ENCODE data around the gene PCNA.

PCNA gene

DNA sequence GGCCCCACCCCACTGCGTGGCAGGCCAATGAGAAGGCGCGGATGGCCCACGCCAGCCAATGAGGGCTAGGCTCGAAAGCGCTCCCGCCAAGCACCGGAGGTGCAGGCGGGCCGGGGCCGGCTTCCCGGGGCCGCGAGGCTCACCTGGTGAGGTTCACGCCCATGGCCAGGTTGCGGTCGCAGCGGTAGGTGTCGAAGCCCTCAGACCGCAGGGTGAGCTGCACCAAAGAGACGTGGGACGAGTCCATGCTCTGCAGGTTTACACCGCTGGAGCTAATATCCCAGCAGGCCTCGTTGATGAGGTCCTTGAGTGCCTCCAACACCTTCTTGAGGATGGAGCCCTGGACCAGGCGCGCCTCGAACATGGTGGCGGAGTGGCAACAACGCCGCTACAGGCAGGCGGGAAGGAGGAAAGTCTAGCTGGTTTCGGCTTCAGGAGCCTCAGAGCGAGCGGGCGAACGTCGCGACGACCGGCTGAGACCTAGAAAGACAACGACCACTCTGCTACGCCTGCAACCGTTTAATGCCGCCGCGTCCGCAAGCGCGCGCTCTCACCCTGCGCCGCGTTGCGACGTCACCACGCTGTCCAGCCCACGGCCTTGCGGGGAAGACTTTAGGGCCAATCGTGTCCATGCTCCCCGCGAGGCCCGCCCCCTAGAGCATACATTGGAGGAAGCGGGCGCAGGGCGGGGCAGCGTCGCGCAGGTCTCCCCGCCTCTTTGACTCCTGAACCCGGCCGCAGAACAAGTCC is at the start of gene PCNA:
TSS of gene PCNA (minus strand) at position 524 of the 750 bp plus-strand sequence. CDS start at position 364, 160 bp downstream.
- DNase-seq, result peak; percentile 97

DNA sequence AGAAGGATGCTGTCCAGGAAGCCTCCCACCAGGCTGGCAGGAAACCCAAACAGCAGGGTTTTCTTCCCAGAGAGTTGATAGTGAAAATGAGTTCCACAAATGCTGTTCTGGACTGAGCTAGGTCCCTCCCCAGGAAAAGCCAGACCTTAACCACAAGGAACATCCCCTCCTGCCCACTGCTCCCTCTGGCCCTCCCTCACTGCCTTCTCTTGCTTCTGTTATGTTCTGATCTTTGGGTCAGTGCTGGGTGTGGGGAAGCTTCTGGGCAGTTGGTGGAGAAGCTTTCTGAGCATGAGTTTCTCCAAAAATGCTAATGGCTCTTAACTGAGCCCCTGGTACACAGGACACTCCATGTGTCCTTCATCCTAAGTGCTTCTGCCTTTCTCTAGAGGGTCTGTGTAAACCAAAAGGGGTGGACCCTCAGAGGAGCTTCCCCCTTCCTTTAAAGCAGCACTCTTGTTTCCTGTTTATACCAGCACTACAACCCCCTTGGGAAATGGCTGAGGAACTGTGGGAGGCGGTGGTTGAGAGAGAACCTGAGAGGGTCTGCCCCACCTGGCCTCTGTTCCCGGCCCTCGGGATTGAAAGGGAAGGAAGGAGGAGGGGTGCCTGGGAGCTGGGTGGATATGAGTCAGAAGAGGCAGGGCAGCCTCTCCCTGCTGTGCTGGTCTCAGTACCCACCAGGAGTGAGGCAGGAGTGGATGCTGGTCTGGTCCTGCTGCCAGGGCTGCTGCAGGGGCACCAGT is 49.1 kb upstream of the PCNA start:
- no peak for DNase-seq

DNA sequence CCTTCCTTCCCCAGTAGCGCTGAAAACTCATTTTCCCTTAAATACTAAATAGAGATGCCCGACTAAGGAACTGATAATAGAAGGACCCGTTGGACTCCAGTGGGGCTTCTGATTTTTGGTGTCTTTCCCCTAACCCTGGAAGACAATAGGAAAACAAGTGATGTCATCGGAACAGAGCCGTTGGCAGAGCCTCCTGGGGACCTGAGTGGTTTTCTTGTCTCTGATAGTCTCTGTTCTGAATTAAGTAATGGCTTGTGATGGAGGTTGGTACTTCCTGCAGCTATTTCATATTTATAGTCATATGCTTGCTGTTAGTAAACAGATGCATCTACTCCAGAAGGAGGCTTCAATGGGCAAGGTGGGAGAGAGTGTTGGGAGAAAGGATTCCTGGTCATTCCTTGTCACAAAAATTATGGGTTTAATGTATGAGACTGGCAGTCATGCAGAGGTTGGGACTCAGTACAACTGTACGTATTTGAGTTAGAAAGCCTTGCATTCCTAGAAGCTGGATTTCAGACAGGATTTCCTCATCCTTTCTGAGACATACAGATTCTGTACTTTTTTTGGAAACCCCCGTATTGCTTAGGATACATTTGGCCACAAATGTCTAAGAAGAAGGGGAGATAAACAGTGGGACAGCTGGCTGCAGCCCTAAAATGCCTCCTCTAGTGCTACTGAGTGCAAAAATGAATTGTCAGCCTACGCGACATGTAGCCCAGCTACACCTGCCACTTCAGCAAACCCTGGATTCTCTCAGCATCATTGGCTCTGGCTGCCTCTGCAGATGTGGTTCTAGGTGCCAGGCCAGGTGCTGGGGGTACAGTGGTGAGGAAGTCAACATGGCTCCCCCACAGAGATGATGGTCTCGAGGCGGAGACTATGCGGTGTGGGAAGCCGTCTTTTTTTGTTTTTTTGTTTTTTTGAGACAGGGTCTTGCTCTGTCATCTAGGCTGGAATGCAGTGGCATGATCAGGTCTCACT is 45.2 kb upstream of the PCNA start:
- no peak for DNase-seq

DNA sequence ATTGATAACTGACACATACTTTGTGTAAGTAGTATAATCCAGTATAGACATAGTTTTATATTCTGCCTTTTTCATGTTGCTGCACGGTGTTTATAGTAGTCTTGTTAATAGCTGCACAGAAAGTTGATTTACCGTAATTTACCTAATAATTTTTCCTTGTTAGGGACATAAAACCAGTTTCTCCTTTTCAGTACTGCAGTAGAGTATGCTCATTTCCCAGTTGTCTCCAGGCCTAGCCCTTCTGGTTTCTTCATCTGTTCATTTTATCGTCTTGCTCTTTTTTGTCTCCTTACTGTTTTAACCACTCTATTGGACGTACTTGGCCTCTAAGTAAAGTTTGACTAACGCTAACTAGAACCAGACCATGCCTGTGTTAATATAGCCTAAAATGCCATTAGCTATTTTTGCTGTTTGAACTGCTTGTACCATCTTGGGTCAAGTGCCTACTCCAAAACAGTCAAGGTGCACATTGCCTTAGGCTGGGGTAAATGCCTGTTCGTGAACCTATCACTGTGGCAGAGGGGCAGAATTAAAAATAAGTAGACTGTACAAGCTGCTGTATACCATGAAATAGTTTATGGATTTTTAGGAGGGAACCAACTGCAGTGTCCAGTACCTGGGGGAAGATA is 41.9 kb upstream of the PCNA start:
- DNase-seq, result no peak

DNA sequence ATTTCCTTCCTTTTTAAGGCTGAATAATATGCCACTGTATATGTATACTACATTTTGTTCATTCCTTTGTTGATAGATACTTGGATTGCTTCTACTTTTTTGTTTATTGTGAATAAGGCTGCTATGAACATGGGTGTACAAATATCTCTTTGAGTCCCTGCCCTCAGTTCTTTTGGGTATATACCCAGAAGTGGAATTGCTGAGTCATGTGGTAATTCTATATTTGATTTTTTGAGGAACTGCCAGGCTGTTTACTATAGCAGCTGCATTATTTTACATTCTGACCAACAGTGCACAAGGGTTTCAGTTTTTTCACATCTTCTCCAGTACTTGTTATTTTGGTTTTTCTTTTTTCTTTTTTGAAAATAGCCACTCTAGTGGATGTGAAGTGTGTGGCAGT is 41.1 kb upstream of the PCNA start:
- DNase-seq, result no peak

DNA sequence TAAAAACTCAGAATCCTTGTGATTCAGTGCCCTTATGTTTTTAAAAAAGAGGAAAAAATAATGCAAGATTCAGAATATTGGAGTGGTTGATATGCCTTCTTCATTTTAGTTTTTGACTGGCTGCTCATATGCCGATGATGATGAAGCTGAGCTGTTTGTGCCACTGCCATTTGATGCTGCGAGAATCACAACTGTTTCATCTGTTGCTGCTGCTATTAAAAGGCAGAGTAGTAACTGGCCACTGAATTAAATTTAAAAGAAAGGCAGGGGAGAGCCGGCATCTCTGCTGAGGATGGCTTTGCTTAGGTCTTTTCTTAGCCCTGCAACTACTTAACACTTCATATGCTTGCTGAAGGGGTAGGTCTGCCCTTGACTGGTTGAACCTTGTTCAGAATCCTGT is 40.2 kb upstream of the PCNA start:
- DNase-seq, result no peak

DNA sequence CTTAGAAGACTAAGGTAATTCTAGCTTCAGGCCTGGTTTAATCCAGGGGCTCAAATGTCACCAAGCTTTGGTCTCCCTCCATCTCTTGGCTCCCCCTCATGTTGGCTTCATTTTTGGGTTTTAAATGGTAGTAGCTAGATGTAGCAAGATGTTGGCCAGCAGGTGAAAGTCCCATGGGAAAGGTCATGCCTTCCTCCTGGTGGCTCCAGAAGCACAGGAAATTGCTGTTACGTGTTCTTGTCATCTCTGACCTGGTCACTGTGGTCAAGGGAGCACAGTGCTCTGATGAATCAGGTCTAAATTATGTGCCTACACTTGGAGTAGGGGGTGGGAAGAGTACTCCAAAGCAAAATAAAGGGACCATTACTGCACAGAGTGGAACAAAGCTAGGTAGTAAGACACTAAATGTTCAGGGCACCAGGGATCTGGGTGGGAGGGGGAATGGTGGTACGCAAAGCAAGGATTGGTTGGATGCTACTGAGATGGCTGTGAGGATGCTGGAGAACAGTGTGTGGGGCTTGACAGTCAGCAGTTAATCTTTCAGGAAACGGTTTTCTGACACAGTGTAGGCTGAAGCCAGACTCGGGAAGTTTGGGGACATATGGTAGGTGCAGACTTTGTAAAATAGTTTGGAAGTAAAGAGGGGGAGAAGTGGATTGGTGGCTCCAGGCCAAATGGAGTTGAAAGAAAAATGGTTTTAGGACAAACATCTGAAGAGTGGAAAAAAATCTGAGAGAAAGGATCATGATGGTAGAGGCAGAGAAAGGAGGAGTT is 37.1 kb upstream of the PCNA start:
- DNase-seq, result no peak

DNA sequence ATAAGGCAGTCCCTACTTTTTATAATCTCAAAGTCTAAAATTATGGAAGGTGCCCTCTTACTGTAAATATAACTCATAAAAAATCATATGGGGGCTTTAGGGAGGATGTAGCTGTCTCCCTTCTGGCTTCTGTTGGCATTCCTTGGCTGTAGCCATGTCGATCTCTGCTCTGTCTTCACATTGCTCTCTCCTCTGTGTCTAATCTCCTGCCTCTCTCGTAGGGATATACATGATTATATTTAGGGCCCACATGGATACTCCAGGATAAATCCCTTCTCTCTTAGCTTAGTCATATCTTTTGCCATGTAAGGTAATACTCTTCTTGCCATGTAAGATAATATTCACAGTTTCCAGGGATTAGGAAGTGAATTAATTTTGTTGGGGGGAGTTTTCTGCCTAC is 35.6 kb upstream of the PCNA start:
- no peak for DNase-seq

DNA sequence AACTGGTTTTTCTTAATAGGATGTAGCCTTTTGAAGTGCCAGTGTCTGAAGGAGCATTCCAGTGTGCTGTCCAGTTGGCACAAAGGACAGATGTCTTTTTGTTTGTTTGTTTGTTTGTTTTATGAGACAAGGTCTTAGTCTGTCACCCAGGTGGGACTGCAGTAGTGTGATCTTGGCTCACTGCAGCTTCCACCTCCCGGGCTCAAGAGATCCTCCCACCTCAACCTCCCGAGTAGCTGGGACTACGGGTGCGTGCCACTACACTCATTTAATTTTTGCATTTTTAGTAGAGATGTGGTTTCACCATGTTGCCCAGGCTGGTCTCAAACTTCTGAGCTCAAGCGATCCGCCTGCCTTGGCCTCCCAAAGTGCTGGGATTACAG is 34.8 kb upstream of the PCNA start:
- no peak for DNase-seq

DNA sequence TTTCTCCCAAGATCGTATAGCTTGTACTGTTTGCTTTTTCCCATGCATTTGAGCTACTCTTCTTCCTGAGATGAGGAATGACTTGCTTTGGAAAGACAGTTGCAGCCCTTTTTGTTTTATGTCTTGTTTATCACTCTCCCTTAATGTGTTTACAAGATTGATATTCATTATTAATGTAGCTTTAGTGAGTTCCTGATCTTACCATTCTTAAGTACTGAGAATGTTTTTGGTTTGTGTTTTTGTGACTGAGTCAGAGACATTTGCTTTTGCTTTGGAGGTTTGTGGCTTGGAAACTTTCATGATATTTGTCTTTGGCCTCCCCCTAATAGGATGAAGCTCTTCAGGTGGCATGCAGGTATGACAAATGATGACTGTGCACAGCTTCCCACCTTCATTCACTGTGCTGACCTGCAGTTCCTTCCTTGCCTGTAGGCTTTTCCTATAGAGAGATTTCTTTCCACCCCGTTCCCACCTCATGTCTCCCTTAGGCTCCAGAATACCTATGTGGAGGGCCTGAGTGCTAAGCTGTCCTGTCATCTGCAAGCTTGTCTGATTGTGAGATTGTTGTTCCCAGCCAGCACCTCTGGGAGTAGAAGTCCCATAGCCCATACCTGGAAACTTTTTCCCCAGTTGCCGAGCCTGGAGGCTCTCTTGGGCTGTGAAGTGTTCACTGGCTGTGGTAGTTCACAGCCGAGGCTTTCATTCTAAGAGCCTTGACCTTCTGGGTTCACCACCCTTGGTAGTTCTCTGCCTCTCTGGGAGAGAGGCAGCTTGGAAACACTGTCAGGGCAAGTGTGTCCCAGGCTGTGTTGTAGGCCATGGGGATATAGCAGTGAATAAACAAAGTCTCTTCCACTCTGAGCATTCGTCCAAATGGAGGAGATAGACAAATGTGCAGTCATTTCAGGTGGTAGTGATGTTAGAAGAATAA is 34.1 kb upstream of the PCNA start:
- no peak for DNase-seq

DNA sequence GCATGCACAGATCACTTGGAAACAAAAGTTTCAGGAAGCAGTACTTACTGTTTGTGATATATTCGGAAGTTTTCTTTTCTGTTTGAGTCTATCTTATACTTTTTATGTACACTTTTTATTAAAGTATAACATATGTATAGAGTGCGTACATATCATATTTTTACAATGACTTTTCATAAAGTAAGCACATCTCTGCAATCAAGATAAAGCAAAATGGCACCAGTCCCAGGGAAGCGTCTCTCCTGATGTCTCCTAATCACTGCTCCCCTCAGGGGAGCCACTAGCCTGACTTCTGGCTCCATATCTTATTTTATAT is 33.4 kb upstream of the PCNA start:
- no peak for DNase-seq

DNA sequence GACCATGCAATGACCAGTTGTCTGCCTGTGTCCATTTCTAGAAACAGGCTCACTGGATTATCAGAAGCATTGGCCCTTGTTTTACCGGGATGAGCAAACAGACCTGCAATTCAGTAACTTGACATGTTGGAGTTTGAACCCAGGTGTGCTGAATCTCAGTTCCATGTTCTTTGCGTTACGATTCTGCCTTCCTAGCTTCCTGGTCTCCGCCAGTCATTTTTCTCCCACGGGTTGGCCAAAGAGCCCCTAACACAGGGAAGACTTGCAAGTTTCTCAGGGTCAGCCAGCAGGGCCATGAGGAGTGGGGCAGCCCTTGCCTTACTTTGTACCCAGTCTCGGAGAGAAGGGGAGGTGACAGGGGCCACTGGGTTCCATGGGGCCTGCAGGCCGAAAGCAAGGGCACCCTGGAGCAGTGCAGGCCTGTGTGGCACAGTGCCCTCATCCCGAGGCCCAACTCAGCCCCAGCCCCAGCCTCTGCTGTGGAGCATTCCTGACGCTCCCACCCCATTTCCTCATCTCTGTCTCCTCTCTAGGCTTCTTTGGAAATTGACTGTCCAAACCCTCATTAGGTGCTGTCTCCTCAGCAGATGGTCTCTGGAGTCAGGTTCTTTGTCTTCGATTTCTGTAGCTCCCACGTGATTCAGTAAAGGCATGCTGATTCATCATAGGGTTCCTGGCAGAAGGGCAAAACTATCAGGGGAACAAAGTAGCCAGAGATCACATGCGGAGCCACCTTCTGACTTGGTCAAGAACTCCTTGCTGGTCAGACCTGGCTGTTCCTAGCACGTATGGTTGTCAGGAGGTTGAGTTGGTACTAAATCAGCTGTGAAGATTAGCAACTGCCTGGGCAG is 30.7 kb upstream of the PCNA start:
- DNase-seq, result no peak

DNA sequence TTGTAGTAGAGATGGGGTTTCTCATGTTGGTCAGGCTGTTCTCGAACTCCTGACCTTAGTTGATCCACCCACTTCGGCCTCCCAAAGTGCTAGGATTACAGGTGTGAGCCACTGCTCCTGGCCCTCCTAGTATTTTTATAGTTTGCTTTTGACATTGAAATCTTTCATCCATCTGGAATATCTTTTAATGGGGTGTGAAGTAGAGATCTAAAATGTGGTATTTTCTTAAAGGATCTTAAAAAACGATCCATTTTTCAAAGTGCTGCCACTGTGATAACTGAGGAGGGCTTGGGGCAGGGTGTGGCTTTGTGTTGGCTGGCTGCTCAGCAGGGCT is 30.1 kb upstream of the PCNA start:
- no peak for DNase-seq

DNA sequence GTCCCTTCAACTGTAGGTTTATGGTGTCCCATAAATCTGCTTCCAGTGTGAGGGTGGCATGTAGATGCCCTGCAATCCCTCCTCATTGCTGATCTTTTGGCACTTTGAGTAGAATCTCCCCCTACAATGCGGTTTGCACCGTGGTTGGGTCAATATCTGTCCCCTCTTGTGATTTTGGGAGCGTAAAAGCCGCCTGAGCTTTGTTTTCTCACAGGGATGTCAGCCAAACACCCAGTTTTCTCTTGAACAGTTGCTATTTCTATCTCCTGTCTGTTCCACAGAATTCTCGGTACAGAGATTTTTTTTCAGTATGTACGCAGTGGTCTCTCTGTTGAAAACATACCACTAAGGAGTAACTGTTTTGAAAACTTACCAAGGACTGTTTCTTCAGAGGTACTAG is 28.8 kb upstream of the PCNA start:
- no peak for DNase-seq

DNA sequence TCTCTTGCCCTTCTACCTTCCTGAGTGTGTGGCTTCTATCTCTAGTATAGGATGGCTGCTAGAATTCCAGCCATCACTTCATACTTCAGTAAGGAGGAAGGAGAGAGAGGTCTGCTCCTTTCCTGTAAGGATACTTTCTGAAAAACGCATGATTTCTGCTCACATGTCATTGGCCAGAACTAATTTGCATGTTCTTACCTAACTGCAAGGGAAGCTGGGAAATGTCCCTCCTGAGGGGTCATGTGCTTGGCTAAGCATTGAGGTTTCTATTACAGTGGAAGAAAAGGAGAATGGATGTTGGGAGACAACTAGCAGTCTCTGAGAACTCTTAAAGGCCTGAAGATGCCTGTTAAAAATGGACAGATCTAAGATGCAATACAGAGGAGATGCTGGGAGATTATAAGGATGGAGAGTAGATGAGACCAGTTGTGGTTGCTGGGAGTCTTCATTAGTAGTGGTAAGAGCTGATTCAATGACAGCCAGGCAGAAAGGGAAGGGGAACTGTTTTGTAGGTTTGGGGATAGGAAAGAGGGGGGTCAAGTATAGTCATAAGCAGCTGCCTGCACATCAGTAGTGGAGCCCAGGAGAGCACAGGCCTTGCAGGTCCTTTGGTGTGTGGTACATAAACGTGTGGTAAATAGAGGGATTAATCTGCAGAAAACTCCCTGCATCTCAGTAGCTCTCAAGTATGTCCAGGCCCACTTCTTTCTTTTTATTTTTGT is 27.3 kb upstream of the PCNA start:
- DNase-seq, result no peak

DNA sequence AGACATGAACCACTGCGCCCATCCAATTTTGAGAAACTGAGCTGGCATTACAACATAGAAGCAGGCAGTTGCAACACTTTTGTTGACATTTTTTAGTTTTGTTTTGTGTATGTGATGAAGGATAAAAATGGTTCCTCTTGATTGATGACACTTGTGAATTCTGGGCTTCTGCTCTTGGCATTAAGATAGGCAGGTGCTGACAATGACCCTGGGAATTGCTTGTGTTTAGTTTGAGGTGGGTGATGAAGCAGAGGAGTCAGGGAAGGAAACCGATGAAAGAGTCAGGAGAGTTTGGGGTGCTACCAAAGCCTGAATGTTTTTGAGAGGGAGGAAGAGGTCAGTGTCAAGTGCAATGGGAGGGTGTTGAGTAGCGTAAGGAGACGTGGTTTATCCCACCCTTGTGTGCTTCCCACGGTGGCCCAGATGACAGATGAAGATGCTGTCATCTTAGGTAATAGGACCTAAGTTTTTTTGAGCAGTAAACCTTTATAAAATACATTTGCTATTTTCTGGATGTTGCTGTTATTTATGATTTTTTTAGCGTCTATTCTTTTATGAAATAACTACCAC is 26.4 kb upstream of the PCNA start:
- DNase-seq, result no peak

DNA sequence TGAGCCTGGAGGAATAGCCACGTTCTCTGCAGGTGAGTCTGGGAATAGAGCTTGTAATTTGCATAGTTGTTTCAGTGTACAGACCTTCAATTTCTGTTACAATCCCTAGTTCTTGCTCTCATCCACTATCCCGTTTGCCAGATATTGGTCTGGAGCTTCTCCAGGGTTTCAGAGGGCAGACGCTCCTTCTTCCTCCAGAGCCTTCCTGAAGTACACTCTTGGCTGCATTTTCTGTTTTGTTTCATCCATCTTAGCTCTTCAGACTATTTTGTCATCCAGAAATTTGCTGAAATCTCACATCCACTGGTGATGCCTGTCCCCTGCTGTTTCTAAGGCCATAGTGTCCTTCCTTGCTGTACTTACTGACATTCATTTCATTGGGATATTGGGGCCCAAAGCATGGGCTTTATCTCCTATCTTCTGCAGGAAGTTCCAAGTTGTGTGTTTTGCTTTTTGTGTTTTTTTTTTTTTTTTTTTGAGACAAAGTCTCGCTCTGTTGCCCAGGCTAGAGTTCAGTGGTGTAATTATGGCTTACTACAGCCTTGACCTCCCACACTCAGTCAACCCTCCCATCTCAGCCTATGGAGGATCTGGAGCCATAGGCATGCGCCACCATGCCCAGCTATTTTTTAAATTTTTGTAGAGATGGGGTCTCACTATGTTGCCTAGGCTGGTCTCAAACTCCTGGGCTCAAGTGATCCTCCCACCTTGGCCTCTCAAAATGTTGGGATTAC is 25.8 kb upstream of the PCNA start:
- no peak for DNase-seq

DNA sequence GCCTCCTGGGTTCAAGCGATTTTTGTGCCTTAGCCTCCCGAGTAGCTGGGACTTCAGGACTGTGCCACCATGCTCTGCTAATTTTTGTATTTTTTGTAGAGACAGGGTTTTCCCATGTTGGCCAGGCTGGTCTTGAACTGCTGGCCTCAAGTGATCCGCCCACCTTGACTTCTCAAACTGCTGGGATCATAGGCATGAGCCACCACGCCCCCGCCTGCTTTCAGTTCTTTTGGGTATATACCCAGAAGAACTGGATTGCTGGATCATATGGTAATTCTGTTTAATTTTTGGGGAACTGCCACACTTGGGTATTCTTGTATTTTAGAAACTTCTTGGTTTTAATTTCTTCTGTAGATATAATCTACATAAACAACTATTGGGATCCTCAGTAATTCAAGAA is 24.1 kb upstream of the PCNA start:
- no peak for DNase-seq
